Anterior cingulate cortex (tissue), 58 donors: ENCODE data around the gene FRMD4A.

ENCODE experiments used
- DNase-seq, 58 donors: peaks; one replicate each; lab custom pipeline; 2025; lab: John Stamatoyannopoulos, UW

FRMD4A gene

DNA sequence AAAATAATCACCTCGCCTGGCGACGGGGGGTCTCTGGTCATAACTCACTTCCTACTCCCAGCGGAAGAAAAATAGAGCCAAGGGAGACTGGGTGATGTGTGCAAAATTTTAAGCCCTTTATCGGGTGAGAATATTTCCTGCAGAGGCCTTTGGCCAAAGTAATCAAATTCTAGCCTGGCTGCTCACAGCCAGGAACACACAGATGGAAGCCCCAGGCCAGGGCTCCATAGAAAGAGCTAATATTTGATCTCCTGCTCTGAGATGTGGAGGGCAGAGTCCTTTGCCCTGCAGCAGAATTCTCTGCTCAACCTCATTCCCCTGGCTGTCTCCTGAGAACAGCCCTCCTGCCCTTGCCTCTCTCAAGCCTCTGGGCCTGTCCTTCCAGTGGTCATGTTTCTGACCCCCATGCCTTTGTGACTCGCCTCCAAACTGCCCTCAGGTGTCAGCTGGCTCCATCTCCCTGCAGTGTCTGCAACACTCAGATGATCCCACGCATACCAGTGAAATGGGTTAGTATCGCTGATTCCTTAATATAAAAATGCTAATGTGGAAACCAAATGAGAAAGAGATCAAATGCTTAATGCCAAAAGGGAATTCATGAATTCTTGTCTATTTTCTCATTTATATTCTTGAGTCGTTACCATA lies 34.5 kb downstream of the FRMD4A start:
- no peak for DNase-seq

DNA sequence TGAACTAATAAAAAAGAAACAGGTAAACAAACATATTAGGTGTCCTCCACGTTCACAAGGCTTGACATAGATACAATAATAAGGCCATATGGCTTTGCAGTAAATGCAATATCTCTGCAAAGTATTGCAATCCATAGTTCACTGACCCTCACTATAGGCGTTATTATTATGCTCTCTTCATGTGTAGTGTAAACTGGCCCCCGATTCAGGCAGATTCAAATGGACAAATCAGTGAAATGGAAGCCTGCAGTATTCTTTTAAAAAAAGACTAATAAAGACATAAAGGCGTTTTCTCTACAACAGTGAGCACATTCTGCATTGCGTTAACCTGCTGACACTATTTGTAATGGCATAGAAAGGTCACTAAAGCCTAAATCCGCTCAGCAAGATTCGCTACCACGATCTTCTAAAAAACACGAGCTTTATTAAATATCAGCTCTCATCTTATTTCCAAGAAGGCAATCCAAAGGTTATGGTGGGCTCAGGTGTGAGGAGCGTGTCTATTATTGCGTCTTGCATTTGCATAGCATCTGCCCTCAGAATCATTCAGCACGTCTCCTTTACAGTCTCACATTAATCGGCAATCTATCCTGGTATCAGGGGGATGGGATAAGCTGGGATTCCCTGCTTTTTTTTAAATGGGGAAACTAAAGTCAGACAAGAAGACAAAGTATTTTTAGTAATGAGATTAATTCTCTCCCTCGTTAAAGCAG lies 36.2 kb downstream of the FRMD4A start:
- no peak for DNase-seq

DNA sequence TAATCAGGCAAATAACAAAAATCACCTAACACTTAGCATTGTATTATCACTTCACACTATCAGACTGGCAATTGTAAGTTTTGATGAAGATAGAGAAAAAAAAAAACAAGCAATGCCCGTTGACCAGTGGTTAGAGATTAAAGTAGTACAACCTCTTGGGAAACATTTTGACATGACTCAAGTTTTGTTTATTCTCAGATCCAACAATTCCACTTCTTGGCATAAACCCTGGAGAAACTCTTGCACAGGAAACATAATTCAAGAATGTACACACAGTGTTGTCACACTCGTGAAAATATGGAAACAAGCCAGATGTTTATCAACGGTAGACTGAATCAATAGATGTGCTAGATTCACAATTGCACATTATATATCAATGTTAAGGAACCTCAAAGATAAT lies 37.2 kb downstream of the FRMD4A start:
- no peak for DNase-seq

DNA sequence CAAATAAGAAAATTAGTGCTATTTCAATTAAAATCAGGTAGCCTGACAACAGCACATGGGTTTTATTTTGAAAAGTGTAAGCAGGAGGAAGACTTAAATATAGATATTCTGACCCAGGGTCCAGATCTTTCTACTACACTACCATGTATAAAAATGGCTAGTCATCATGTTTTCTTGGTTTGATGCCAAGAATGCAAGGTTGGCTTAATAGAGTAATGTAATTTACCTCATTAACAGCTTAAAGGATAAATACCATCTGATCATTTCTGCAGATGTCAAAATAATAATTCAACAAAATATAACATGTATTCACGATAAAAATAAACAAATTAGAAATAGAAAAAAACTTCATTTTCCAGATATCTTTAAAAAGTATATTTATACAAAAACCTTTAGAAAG lies 39.4 kb downstream of the FRMD4A start:
- DNase-seq, result no peak

DNA sequence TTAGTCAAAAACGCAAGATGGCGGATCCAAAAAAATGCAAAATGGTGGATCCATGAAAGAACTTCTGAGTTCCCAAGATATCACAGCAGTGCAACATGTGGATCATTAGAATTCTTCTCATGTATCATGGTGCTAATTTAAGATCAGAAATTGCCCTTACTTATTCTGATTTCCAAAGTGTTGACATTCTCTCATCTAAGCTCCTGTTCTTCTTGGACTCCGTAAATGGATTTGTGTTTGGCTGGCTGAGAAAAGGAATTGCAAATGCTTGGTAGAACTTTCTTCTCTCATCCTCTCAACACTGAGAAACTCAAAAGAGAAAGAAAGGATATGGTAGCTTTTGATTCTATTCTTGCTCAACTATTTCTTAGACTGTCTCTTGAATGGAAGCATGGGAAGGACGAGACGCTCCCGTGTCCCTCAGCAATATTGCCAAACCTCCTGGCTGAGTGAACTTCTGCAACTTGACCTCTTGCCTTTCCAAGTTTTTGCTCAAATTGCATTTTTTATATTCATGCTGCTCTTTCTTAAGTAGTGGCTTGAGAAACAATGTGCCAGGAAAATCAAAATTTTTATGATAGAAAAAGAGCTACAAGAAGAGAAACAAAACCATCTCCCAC lies 44.7 kb downstream of the FRMD4A start:
- no peak for DNase-seq

DNA sequence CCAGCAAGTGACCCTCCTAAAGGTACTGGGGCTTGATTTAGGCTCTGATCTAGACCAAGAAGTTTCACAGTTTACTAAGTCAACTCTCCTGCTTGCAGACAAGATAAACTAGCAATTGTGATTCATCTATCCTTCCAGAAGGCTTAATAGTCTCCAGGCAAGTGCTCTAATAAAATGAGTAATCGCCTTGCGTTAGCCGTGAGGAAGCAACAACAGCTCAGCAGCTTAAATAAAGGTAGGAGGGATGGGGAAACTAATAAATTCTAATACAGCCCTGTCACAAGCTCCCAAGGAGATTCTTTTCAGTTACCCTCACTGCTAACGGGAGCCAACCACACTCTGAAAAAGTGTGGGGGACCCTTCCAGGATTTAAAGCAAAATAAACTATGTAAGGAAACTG lies 48.4 kb downstream of the FRMD4A start:
- no peak for DNase-seq

DNA sequence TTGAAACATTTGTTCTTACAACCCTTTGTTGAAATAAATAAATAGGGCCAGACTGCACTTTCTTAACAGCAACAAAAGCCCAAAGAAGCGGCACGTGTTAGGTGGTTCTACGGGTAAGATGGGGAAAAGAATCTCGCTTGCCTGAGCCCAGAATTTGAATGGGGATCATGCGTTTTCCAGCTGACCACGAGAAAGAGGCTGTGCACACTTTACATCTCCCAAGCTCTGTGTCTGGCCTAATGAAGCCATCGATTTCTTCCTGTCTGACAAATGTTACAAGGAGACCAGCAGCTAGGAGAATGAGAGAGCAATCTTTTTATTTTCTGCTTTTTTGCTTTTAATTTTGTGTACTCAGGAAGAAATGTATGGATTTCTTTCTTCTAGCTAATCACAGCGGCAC lies 52.2 kb downstream of the FRMD4A start:
- DNase-seq, result no peak

DNA sequence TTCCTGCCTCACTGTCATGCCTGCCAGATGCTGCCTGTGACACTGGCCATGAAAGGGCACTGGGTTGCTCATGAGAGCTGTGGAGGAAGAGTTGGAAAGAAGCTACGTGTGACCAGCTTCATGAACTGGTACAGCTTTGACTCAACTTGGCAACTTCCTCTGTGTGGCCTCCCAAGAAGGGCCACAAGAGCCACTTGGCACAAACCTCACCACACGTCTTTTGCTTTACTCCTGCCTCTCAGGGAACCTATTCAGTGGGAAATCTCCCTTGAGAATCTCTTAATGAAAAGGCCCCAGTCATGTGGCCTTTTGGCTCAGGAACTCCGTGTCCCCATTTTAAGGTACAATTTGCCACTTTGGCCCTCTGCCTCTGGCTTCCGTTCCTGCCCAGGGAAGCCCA lies 54.5 kb downstream of the FRMD4A start:
- peak in 43 of 58 donors; percentile 11 to 85 (median 41) for DNase-seq

DNA sequence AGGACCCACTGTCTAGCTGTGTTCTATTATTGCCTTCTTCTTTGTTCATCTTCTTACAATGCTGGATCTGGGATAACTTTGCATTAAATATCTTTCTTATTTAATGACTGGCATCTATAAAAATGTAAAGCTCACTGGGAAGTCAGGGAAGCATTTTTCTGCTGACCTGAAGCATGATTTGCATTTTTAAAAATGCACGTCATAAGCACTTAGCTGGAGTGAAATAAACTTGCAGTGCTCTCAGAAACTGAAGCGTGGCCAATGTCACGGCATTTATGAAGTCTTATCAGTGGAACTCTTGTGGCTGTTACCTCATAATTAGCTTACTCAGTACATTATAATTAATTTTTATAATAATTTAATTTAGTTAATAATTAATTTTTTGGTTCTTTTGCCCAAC lies 59.1 kb downstream of the FRMD4A start:
- DNase-seq, result no peak

DNA sequence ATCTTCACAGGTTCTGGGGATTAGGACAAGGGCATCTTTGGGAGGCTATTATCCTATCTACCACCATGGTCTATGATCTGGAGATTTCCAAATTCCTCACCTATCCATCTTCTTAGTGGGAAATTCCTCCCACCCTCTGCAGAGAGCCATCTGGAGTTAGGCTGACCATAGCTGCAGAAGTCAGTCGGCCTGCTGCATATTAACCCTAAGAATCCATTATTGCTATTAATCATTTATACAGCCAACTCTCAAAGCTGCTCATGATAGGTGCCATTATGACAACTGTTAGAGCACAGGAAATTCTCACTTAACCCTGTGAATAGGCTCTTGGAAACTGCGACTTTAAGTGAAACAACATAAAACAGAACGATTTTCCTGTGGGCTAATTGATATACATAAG lies 60.4 kb downstream of the FRMD4A start:
- no peak for DNase-seq

DNA sequence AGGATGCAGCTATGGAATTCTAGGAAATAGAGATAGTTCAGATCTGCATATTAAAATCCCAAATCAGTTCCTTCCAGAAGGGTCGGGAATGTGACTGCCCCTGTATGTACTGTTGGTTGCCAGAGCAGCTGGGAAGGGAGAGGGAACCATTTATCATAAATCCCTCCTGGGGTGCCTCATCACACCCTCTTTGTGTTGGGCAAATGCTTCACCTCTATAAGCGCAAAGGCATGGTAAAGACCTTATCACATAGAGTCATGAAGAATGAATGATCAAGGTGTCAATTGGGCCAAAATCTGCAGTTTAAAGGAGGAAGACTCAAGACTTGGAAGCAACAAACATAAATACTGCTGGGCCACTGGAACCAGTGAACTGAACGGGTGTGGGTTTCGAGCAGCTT lies 65.0 kb downstream of the FRMD4A start:
- no peak for DNase-seq

DNA sequence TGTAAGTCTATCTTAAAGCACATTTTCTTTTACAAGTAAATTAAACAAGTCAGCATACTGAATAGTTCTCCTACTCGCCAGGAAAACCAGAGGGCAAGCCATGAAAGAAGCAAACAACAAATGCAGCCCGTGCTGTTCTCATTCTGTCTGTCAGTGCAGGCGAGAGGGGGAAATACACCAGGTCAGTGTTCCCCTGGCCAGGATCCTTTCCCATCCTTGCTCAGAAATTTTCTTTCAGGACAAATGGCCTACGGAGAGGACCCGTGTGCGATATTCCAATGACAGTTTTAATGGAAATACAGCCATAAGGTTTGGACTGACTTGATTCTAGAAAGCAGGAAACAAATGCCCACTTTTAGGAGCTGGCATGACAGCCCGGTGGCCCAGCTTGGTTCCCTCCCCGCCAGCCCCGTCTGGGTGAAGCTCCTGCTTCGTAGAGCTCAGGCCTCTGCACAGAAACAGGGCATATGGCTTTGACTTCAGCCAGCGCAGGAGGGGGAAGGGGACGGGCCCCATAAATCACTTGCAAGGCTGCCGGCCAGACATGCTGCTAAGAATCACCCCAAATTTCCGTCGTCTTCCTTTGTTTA lies 67.8 kb downstream of the FRMD4A start:
- DNase-seq, result peak in 6 of 58 donors; percentile 11 to 65 (median 30)

DNA sequence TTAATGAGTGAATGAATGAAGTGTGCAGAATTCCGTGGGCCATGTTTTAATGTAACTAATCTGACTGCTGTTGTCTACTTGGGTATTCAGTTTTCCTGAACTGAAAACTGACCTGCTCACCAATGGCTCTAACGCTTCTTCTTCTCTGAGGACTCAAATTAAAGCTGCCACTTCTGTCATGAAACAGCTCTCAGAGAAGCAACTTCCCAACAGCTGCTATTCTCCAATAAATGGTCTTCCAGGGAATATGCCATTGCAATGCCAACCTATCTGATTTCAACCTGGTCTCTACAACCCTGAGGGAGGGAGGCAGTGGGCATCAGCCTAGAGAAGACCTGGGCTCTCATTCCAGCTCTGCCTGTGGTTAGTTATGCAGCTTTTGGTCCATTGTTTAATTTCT lies 69.4 kb downstream of the FRMD4A start:
- DNase-seq, result no peak

DNA sequence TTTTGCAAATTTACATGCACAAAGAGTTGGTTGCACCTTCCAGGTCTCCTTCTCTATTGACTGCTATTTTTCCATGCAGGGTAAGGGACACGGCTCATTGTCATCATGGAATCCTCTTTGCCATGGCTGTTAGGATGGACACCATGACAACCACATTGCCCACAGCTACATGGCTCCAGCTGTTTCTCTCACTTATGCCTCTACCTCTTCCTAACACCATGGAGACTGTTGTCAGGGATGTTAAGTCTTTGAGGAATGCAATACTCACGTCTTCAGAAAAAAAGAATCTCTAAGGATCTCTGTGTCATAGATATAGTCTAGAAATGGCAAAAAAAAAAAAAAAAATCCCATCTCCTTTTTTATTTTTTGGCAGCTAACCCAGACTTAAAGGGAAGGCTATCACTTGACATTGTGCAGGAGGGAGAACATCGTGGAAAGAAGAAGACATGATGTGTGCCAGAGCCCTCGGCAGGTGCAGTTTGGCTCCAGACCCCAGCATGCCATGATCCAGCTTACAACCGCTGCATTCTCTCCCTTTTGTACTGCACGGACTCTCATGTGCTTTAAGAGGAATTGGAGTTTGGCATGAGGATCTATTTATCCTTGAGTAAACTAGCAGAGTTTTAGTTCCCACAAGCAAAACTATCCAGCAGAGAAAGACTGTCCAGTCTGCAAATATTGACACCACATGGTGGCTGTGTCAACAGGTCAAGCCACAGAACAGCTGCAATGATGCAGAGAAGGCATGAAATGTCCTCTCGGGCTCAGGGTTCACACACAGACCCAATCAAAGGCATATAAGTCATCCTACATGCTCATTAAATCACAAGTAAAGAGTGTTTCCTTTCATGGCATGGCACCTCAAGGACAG lies 70.8 kb downstream of the FRMD4A start:
- DNase-seq, result no peak

DNA sequence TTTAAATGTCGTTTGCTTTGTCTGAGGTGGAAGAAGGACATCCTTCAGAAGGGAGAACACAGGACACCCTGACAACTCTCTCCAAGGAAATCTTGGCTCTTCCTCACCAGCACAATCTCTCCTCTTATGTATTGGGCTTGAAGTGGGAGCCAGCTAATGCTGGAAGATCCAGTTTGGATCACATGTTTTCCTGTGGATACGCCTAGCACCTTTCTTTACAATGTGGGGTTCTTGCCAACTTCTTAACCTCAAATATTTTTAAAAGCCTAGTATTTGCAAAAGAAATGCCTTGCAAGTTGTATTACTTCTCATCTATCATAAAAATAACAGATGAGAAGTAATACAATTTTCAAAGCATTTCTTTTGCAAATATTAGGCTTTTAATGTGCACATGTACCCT lies 76.4 kb downstream of the FRMD4A start:
- DNase-seq, result no peak

DNA sequence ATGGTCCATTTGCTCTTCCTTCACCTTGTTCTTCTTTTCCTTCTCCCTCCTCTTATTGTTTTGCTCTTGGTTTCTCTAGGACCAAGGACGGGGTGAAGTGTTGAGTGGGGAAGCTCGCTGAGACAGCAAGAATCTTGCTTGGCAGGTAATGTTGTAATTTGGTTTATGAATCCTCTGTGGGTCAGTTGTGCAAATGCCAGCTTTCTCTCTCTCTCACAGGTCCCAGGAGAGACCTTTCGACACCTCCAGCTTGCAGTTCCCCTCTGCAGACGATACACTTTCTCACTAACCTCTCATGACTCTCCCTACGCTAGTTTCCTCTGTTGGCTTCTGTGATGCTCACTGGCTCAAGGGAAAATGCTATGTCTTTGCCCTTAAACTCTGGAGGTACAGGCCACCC lies 77.0 kb downstream of the FRMD4A start:
- no peak for DNase-seq

DNA sequence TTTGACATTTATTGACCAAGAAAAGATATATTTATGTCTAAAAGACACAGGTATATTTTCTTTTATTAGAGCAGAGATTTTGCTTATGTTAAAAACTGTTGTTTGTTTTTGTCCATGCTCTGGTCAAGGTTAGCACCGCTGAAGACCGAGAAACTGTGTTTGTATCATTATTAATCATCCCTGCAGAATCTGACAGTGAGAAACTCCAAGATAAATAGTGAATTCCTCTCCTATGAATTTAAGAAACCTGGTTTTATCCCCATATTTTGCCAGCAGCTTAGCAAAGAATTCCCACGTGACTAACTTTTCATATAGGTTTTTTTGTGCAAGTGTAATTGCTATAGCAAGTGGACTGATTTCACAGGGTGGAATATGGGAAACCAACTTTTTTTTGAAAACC lies 77.6 kb downstream of the FRMD4A start:
- no peak for DNase-seq

DNA sequence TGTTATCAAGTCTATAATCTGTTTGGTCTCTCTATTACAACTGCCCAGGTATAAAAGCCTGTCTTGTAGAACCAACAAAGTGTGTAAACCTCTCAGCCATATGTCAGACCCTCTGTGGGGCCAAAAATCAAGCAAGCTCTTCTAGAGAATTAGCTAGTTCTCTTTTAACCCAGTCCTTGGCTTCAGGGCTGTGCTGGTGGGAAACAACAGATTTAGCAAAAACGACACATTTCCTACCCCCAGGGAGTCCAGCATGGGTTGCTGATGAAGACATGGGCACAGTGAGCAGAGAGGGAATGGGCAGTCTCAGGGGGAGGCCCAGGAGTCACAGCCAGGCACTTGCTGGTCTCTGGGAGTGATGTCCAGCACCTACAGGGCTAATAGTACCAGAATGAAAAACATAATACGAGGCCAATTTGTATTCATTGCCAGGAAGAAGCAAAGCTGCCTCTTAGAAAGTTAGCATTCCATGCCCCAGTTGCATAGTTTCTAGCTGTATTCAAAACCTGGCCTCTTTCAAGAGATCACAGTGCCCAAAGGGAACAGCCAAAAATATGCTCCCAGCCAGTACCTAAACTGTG lies 80.1 kb downstream of the FRMD4A start:
- peak in 4 of 58 donors; percentile 10 to 56 (median 36) for DNase-seq

DNA sequence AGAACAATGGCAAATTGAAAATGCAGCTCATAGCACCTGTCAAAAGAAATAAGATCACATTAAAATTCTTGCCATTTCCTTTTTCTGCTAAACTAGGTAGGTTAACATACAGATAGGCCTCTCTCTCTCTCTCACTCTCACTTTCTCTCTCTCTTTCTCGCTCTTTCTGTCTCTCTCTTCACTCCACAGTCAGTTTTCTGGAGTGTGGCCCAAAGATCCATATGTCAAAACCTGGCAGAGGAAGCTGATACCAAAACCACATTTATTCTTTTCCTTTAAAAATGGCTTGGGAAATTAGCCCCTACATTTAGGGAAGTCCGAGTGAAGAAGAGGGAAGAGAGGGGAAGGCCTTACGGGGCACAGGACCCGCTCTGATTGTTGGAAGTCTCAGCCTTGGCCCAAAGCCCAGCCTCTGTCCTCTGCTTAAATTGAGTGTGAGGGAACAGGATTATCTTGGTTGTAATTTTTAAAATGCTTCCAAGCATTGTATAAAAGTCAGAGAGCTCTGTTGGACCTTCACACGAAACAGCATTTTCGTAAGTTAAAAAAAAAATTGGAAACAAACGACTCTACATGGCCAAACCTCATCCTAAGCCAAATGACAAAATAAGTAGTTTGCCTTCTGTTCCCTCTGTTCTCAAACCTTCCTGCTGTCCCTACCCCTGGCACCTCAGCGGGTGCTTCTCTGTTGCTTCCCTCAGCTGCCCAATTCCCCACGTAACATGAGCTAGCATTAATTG lies 83.2 kb downstream of the FRMD4A start:
- DNase-seq, result peak in 1 of 58 donors; percentile 8

DNA sequence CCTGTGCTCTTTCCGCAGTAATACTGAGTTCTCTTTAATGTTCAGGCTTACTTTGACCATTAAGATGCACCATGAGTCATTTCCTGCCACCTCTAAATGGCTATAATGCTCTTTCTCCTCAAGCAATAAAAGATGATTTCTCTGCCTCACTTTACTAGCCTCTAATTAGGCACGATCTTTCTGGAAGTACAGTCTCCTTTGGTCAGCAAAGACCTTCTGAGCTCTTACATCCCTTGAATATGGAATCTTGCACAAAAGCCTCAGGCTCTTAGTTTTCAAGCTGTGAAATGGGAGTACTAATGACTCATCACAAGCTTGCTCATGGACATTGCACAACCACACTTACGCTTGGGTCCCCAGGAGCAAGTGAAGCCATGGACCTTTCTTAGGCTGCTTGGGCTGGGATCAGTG lies 85.9 kb downstream of the FRMD4A start:
- no peak for DNase-seq
